ENCODE results near the gene HPS4.

DNA sequence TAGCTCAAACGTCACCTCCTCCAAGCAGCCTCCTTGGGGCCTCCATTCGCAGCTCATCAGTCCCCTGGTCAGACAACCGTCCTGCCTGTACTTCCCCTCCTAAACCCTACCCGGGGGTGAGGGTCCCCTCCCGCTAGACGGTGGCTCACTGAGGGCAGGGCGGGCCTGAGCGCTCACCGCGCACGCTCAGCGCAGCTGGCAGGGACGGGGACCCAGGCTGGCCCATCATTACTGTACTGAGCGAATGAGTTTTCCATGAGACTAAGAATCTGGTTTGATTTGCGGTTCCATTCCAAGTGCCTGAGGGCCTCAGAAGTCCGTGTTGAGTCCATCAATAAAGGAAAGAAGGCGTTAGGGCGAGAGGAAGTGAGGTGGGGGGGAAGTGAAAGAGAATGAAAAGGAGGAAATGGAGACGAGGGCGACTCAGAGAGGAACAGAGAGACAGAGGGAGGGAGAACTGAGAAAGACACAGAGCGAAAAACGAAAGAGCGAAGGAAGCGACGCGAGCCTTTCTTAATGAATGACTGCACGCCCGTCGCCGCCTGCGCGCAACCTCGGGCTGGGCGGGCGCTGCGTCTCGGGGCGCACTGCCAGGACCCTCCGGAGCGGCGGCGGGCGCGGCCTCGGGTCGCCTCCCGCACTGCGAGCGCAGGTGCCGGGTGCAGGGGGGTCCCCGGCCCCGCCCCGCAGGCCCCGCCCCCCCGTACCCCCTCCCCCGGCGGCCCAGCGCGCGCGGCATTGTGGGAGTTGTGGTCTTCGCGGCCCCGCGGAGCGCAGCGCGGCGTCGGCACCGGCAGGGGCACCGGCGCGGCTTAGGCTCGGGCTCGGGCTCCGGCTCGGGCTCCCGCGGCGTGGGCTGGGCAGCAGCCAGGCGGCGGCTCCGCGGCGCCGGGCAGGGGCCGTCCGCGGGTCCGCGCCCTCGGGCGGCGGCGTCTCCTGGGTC is 54.8 kb downstream of the HPS4 start, which contains the start of gene ASPHD2:
- TF ChIP-seq POLR2A (IDR thresholded peaks at IDR 0.05): peak in 2 of 4 donors; percentile 34 to 61
- TF ChIP-seq, protein P1, sequence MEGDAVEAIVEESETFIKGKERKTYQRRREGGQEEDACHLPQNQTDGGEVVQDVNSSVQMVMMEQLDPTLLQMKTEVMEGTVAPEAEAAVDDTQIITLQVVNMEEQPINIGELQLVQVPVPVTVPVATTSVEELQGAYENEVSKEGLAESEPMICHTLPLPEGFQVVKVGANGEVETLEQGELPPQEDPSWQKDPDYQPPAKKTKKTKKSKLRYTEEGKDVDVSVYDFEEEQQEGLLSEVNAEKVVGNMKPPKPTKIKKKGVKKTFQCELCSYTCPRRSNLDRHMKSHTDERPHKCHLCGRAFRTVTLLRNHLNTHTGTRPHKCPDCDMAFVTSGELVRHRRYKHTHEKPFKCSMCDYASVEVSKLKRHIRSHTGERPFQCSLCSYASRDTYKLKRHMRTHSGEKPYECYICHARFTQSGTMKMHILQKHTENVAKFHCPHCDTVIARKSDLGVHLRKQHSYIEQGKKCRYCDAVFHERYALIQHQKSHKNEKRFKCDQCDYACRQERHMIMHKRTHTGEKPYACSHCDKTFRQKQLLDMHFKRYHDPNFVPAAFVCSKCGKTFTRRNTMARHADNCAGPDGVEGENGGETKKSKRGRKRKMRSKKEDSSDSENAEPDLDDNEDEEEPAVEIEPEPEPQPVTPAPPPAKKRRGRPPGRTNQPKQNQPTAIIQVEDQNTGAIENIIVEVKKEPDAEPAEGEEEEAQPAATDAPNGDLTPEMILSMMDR (IDR thresholded peaks at IDR 0.05): no peak
